ENCODE measurements around the gene CRYBG2.
"Not testable (repeated sequence)": the region's sequence is repeated elsewhere in the genome, so short reads cannot be mapped to it uniquely, and the experiment has no call there.

The CRYBG2 gene

DNA sequence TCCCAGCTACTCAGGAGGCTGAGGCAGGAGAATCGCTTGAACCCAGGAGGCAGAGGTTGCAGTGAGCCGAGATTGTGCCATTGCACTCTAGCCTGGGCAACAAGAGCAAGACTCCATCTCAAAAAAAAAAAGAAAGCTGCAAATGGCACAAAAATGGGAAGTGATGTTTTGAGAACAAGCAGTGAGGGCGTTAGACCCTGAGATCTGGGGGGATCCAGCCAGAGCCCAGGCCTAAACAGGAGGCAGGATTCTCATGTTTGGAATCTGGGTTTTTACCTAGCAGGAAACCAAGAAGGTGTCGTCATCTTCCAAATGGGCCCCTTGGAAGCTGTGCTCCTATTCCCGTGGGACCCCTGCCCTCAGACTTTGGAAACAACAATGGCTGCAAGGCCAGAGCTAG, 61.2 kb downstream of the CRYBG2 start:
- DNase-seq = not testable (repeated sequence)

DNA sequence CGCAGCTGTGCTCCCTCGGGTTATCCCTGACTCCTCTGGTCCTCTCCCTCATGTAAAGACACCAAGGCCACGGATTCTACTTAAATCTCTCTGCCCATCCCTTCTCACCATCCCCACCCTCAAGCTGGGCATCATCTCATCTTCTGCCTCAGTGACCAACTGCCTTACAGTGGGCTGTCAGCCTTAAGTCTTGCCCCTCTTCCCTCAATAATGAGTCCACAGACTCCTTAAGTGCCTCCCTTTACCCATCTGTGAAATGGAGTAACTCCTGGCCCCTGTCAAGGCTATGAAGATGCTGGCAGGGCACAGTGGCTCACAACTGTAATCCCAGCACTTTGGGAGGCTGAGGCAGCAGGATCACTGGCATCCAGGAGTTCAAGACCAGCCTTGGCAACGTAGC, 62.0 kb downstream of the CRYBG2 start:
- no peak for DNase-seq

GRCh38 chr1:26291433-26291832, 62.5 kb downstream of the CRYBG2 start:
- no peak for DNase-seq

- DNase-seq = no peak
These were observed 63.1 kb downstream of the CRYBG2 start for GRCh38 chr1:26290882-26291261.

- DNase-seq = no peak
These were observed 63.6 kb downstream of the CRYBG2 start for GRCh38 chr1:26290122-26290881.

DNA sequence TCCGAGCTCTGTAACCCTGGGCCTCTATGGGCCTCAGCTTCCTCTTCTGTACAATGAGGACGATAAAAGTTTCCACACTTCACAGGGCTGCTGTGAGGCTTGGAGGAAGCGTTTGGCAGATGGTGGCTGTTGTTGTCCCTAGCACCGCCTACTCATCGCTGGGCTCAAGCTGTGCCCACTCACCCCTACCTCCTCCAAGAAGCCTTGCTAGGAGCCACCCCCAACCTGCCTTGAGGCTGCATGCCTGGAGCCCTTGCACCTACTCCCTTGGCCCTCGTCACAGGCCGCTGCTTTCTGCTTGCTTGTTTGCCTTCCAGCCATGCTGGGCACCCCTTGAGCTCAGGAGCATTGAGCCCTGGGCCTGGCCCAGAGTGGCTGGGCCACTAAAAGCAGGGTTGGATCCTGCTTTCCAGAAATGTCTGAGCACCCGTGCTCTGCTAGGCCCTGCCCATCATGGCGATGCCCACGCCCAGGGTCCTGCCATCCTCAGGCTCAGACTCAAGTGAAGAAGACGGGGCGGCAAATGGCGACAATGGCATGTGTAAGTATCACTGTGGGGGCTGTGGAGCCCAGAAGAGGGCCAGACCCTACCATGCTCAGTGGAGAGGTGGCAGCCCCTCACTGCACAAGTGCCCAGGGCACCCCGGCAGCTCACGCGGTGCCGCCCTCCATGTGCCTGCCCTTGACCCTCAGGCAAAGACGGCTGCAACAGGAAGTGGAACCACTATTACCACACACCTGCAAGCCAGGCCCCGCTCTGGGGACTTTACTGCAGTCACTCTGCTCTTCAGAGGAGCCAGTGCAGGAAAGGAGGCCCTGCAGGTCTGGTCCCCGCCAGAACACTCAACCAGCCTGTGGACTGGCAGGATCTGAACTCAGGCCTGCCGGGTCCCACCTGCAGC, 64.5 kb downstream of the CRYBG2 start:
- no peak for DNase-seq

DNA sequence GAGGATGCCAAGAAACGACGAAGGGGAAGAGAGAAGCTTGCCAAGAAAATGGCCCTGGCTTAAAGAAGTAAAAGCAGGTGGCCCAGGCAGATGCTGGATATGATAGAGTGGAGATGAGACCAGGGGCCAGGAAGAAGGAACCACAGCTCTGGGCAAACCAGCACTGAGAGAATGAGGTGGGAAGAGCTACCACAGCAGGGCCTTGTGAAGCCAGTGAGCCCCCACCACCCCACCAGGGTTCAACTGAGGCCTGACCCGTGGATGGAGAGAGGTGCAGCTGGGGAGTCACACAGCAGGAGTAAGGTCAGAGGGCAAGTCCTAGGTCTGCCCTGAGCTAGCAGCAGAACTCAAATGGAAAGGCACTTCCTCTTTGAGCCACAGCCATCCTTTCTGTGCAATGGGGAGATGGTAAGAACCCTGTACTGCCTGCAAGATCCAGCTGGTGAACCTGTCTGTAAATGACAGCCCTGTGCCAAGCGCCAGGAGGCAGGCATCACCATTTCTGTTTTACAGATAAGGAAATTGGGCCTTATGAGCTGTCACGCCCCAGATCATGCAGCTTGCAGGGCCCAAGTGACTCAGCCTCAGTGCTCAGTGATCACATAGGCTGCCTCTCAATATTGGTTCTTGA, 65.5 kb downstream of the CRYBG2 start:
- no peak for DNase-seq

DNA sequence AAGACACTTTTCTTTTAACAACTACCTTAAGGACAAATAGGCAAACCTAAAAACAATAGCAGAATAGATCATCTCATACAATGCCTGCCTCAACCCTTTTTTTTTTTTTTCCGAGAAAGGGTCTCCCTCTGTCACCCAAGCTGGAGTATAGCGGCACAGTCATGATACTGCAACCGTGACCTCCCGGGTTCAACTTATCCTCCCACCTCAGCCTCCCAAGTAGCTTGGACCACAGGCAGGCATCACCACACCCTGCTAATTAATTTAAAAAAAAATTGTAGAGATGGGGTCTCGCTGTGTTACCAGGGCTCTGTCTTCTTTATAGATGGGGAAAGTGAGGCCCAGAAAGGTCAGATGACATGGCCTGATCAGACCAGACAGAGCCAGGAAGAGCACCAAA, 66.1 kb downstream of the CRYBG2 start:
- DNase-seq = no peak

GRCh38 chr1:26287033-26287711, 66.8 kb downstream of the CRYBG2 start:
- DNase-seq = peak; percentile 28

DNA sequence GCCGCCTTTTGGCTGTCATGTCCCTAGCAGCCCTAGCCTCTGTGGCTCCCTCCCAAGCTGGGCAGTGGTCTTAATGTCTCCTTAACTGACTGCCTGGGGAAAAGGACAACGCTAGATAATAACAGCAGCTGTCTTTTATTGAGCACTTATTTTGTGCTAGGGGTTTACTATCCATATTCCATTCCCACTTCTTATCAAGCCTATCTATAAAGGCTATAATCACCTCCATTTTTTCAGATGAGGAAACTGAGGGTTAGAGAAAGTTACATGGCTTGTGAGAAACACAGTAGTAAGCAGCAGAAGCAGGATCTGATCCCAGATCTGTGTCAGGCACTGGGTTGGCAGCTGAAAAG, 67.9 kb downstream of the CRYBG2 start:
- DNase-seq = no peak

- no peak for DNase-seq
These were observed 68.4 kb downstream of the CRYBG2 start for GRCh38 chr1:26285366-26286063.

GRCh38 chr1:26284597-26285347, 69.2 kb downstream of the CRYBG2 start:
- DNase-seq = peak; percentile 76

- no peak for DNase-seq
These were observed 69.9 kb downstream of the CRYBG2 start for GRCh38 chr1:26283871-26284596.

- DNase-seq = no peak
These were observed 70.6 kb downstream of the CRYBG2 start for GRCh38 chr1:26283279-26283853.

DNA sequence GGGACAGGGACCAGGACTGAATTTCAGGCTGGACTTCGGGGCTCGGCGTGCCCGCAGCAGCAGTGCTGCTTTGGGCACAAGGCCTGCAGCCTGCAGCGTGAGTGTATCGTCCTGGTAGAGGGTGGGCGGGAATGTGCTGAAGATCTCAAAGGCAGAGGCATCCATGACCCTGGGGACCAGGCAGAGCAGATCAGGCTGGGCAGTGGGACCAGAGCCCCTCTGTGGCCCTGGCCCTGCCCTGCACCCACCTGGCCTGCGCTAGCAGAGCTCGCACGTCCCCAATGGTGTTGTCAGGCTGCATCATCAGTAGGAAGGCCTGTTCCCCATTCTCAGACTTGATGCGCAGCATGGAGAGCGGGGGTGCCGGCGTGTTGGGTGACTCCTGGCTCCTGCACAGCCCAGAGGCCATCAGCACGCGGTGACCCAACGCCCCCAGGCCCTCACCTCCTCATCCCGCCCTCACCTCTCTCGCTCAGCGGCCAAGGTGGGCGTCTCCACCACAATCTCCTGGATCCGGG, 71.5 kb downstream of the CRYBG2 start:
- no peak for DNase-seq

DNA sequence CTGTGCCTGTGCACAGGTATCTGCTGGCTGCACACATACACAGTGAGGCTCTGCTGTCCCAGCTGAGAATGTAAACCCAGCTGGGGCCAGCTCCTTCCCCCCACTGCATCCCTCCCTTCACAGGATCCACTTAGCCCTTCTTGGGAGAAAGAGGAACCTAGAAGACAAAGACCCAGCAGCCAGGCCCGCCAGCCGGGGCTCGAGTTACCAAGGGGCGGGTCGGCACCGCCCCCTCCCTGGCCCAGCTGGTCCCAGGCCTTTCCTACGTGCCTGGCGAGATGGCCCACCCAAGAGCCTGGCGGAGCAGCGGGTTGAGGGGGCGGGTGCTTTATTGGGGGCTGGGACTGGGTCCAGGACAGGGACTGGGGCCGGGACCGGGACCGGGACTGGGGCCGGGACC, 72.0 kb downstream of the CRYBG2 start:
- no peak for DNase-seq

DNA sequence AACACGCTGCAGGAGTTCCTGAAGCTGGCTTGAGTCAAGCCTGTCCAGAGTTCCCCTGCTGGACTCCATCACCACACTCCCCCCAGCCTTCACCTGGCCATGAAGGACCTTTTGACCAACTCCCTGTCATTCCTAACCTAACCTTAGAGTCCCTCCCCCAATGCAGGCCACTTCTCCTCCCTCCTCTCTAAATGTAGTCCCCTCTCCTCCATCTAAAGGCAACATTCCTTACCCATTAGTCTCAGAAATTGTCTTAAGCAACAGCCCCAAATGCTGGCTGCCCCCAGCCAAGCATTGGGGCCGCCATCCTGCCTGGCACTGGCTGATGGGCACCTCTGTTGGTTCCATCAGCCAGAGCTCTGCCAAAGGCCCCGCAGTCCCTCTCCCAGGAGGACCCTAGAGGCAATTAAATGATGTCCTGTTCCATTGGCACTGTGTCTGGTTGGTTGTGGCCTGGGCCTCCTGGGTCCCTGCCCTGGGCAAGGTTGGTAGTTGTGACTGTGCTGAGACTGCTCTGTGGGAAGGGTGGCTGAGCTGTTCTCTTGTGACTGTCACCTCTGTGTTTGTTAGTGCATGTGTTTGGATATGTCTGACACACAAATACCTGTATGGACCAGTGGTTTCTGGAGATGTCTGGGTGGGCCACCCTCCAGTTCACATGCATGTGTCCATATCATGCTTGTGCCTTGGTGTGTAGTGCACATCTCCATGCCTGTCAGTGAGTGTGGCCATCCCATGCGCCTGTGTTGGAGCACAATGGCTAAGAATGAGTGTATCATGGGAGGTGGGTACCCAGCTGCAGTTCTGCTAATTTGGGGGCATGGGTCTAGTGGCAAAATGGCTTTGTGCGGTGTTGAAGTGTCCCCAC, 72.6 kb downstream of the CRYBG2 start:
- no peak for DNase-seq

DNA sequence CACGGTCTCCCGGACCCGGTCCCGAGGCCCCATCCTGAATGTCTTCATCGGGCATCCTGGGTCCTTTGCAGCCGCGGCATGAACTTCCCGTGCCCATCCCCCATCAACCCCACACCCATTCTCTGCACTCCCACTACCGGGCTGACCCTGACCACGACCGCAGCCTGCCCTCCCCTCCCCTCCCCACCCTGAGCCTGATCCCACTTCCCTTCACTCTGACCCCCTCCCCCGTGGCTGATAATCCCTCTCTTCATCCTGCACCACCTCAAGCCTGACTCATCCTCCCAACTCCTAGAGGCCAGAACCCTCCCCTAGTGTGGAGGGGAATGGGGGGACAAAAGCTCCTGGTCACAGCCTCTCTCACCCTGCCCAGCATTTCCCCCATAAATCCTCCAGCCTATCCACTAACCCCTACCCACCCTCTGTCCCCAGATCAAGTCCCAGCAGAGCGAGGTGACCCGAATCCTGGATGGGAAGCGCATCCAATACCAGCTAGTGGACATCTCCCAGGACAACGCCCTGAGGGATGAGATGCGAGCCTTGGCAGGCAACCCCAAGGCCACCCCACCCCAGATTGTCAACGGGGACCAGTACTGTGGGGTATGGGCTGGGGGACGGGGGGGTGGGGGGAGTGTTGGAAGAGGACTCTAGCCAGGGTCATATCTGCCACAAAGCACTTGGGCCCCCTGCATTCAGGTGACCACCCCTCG, 73.4 kb downstream of the CRYBG2 start:
- no peak for DNase-seq

All from effector CD8-positive, alpha-beta T cell (primary cell).